Amniotic stem cell (primary cell): ENCODE measurements around the gene LRMDA.

Experiments used
- DNase-seq: peaks from one replicate; lab custom pipeline; 2025; lab: John Stamatoyannopoulos, UW

The LRMDA gene

GRCh38 chr10:75999001-75999400 is 567.6 kb downstream of the LRMDA start:
- DNase-seq: no peak

GRCh38 chr10:75999515-76000209 is 568.2 kb downstream of the LRMDA start:
- no peak for DNase-seq

- DNase-seq: no peak
Measured at GRCh38 chr10:76000550-76000949, 569.1 kb downstream of the LRMDA start.

- no peak for DNase-seq
Measured at GRCh38 chr10:76001019-76001418, 569.6 kb downstream of the LRMDA start.

GRCh38 chr10:76001461-76001860 is 570.0 kb downstream of the LRMDA start:
- no peak for DNase-seq

- no peak for DNase-seq
Measured at GRCh38 chr10:76002262-76002854, 570.9 kb downstream of the LRMDA start.

GRCh38 chr10:76007667-76008181 is 576.3 kb downstream of the LRMDA start:
- no peak for DNase-seq

GRCh38 chr10:76009531-76009930 is 578.1 kb downstream of the LRMDA start:
- DNase-seq: no peak

- no peak for DNase-seq
Measured at GRCh38 chr10:76010703-76011102, 579.3 kb downstream of the LRMDA start.

- no peak for DNase-seq
Measured at GRCh38 chr10:76012716-76013327, 581.4 kb downstream of the LRMDA start.

GRCh38 chr10:76015245-76015644 is 583.8 kb downstream of the LRMDA start:
- DNase-seq: no peak

GRCh38 chr10:76017026-76017732 is 585.8 kb downstream of the LRMDA start:
- no peak for DNase-seq

- no peak for DNase-seq
Measured at GRCh38 chr10:76017733-76018433, 586.5 kb downstream of the LRMDA start.

GRCh38 chr10:76020630-76021029 is 589.2 kb downstream of the LRMDA start:
- DNase-seq: no peak

GRCh38 chr10:76021398-76021797 is 590.0 kb downstream of the LRMDA start:
- no peak for DNase-seq

GRCh38 chr10:76022366-76022765 is 590.9 kb downstream of the LRMDA start:
- DNase-seq: no peak

GRCh38 chr10:76023007-76023406 is 591.6 kb downstream of the LRMDA start:
- no peak for DNase-seq

- DNase-seq: no peak
Measured at GRCh38 chr10:76024460-76025123, 593.2 kb downstream of the LRMDA start.

- DNase-seq: no peak
Measured at GRCh38 chr10:76025124-76025477, 593.7 kb downstream of the LRMDA start.

- no peak for DNase-seq
Measured at GRCh38 chr10:76026176-76026771, 594.9 kb downstream of the LRMDA start.

GRCh38 chr10:76026905-76027304 is 595.5 kb downstream of the LRMDA start:
- DNase-seq: no peak
